Measurements from ENCODE around the gene TSR1. TPM values are rescaled to one million over a fixed set of nuclear protein-coding genes. Genes with fewer than 3 reads are reported as not detected.

The TSR1 gene
- 10 to 100 TPM; 35.9 to 43.2 (median 37.6) TPM for total RNA-seq (2021; fragmentation: NEBNext Ultra II Directional; extraction: Animal tissue kit (Norgen Biotek cat#: 25700))
- long read RNA-seq, full-length matches to known transcripts: 61 of 89 reads
- long read RNA-seq, partial matches to known transcripts: 17 of 89 reads
- long read RNA-seq, other reads (novel, unspliced or antisense): 11 of 89 reads

- Mint-ChIP-seq H3K4me3 (peak within 1 kb of the TSS; percentile 99), H3K27me3 (ENCODE audit: insufficient read depth) (no peaks in the 10 kb centered on the region), H3K9me3 (no peaks in the 10 kb centered on the region), H3K36me3 (ENCODE audit: low read depth) (peaks cover 18% of the 10 kb centered on the region), H3K4me1 (ENCODE audit: low read depth) (peaks cover 30% of the 10 kb centered on the region), H3K27ac (peak within 1 kb of the TSS; percentile 91)
- TF ChIP-seq CTCF (IDR thresholded peaks at IDR 0.05): peak; percentile 47; the same call in 1 of the 2 replicates
- peak; percentile 82 for DNase-seq
Measured at GRCh38 chr17:2336215-2336851, at the start of gene TSR1. Gene TSR1, minus strand, starts transcription at chr17:2336457. Its CDS starts 30 bp downstream, at chr17:2336427.

GRCh38 chr17:2385240-2386210 is 49.3 kb upstream of the TSR1 start:
- no peak overlapping the region; the same call in 1 of the 2 replicates for H3K27ac Mint-ChIP-seq
- peaks cover 10% of the 10 kb centered on the region for H3K27me3 Mint-ChIP-seq (ENCODE audit: insufficient read depth)
- no peak for TF ChIP-seq CTCF (IDR thresholded peaks at IDR 0.05)
- DNase-seq: no peak
- H3K4me1 Mint-ChIP-seq (ENCODE audit: low read depth): peaks cover 37% of the 10 kb centered on the region
- H3K4me3 Mint-ChIP-seq: no peak overlapping the region
- no peaks in the 10 kb centered on the region for H3K9me3 Mint-ChIP-seq
- peaks cover 17% of the 10 kb centered on the region for H3K36me3 Mint-ChIP-seq (ENCODE audit: low read depth)

GRCh38 chr17:2384439-2385127 is 48.3 kb upstream of the TSR1 start:
- peaks cover 15% of the 10 kb centered on the region for H3K36me3 Mint-ChIP-seq (ENCODE audit: low read depth)
- no peak for TF ChIP-seq CTCF (IDR thresholded peaks at IDR 0.05)
- DNase-seq: no peak
- no peaks in the 10 kb centered on the region for H3K9me3 Mint-ChIP-seq
- peak overlapping the region; percentile 25; the same call in 1 of the 2 replicates for H3K27ac Mint-ChIP-seq
- no peak overlapping the region for H3K4me3 Mint-ChIP-seq
- peaks cover 34% of the 10 kb centered on the region for H3K4me1 Mint-ChIP-seq (ENCODE audit: low read depth)
- H3K27me3 Mint-ChIP-seq (ENCODE audit: insufficient read depth): peaks cover 10% of the 10 kb centered on the region

- DNase-seq: no peak
- H3K4me1 Mint-ChIP-seq (ENCODE audit: low read depth): peaks cover 31% of the 10 kb centered on the region
- peaks cover 12% of the 10 kb centered on the region for H3K36me3 Mint-ChIP-seq (ENCODE audit: low read depth)
- peaks cover 10% of the 10 kb centered on the region for H3K27me3 Mint-ChIP-seq (ENCODE audit: insufficient read depth)
- H3K27ac Mint-ChIP-seq: peak overlapping the region; percentile 85
- TF ChIP-seq CTCF (IDR thresholded peaks at IDR 0.05): no peak
- no peaks in the 10 kb centered on the region for H3K9me3 Mint-ChIP-seq
- H3K4me3 Mint-ChIP-seq: no peak overlapping the region
Measured at GRCh38 chr17:2383628-2384167, 47.4 kb upstream of the TSR1 start.
